ENCODE measurements around the gene SELENOF. TPM values are rescaled to one million over a fixed set of nuclear protein-coding genes. Genes with fewer than 3 reads are reported as not detected.

The SELENOF gene
- total and polyA plus RNA-seq, 10 of the 15 experiments (the other 5 are each of a cell fraction or from before 2014, with no cell fraction given) = 98.7 to 254 (median 172) TPM

- no peak for TF ChIP-seq JUND (IDR thresholded peaks at IDR 0.05; ENCODE audit: low read depth, low read length)
- no peak for TF ChIP-seq RUNX3 (IDR thresholded peaks at IDR 0.05; ENCODE audit: low read length)
- no peak; the same call in 1 of the 2 replicates for TF ChIP-seq POLR2A (IDR thresholded peaks at IDR 0.05; ENCODE audit: low read depth, low read length)
- TF ChIP-seq RAD21 (IDR thresholded peaks at IDR 0.05; ENCODE audit: insufficient read depth, low read depth, low read length) = no peak
- no peak for TF ChIP-seq SUZ12 (IDR thresholded peaks at IDR 0.05; ENCODE audit: unreplicated experiment)
- TF ChIP-seq CREM (IDR thresholded peaks at IDR 0.05; ENCODE audit: low read depth) = no peak
- no peak for TF ChIP-seq EP300 (IDR thresholded peaks at IDR 0.05; ENCODE audit: borderline replicate concordance in 1 of 2, control insufficient read depth in 1 of 2, low read depth in 2 of 2, low read length in 2 of 2)
- TF ChIP-seq JUNB (IDR thresholded peaks at IDR 0.05) = no peak
- peak; percentile 67 for TF ChIP-seq NKRF (conservative IDR thresholded peaks at IDR 0.05)
Measured at GRCh38 chr1:86914998-86915736, 1.2 kb upstream of the SELENOF start (continued).

- peak within 1 kb of the TSS; percentile 96 for H2AFZ ChIP-seq (ENCODE audit: control insufficient read depth, low read depth, low read length)
- in situ Hi-C loops (cut with MboI) = loop anchor here (10.0 to 25.0 kb wide), 3 partner anchors 140 to 1927 kb away; partner anchors contain the start of genes MCOLN2 and PKN2
- intact Hi-C loops (cut with micrococcal nuclease; ENCODE audit: unreplicated experiment) = loop anchor here (2.0 to 10.0 kb wide), 5 partner anchors 113 to 420 kb away; no protein-coding TSS in a partner anchor
- no peaks in the 10 kb centered on the region for H3K27me3 ChIP-seq (replicated peaks in 1 of 2; ENCODE audit: control insufficient read depth in 2 of 2, insufficient read depth in 2 of 2, low read length in 1 of 2)
- peak within 1 kb of the TSS; percentile 100 for H3K4me3 ChIP-seq
- POLR2A ChIA-PET = interaction anchor here (0.6 to 4.7 kb wide), 16 partner anchors 10 to 212 kb away, joined by 3 to 34 read pairs (median 4); no protein-coding TSS in a partner anchor
- peaks cover 0 to 7% of the 10 kb centered on the region in 2 experiments; a peak in 1 of 4 replicates for H3K36me3 ChIP-seq (ENCODE audit: control insufficient read depth in 2 of 2, insufficient read depth in 2 of 2, low read length in 1 of 2)
- DNase-seq (ENCODE audit: low read depth, low spot score) (no peak), FAIRE-seq (no peak), ATAC-seq (peak; percentile 72)
- 0% methylated on average over 12 of the region's 45 CpGs for WGBS (ENCODE audit: insufficient coverage, insufficient replicate concordance, low lambda C conversion rate, missing lambda C conversion rate)
- CTCF ChIA-PET = interaction anchor here (0.7 to 4.5 kb wide), 14 partner anchors 10 to 1747 kb away, joined by 3 to 35 read pairs (median 3); no protein-coding TSS in a partner anchor
- peak within 1 kb of the TSS; percentile 82 for H3K4me2 ChIP-seq (ENCODE audit: control insufficient read depth, insufficient read depth)
- SMC1A ChIA-PET (ENCODE audit: uncharacterized antibody, unreplicated experiment) = interaction anchor here (0.6 to 6.9 kb wide), 23 partner anchors 11 to 209 kb away, joined by 3 to 71 read pairs (median 7); no protein-coding TSS in a partner anchor
- no peaks in the 10 kb centered on the region for H3K4me1 ChIP-seq (ENCODE audit: control insufficient read depth, insufficient read depth, low read length)
- BruUV-seq (replicated peaks) = no TSS peak
- H3K27ac ChIP-seq (ENCODE audit: control insufficient read depth, insufficient read depth) = peak within 1 kb of the TSS; percentile 92
- peak within 1 kb of the TSS; percentile 91 for H3K9ac ChIP-seq (ENCODE audit: control insufficient read depth, insufficient read depth, low read length)
- peaks cover 94% of the 10 kb centered on the region for H3K79me2 ChIP-seq (ENCODE audit: control insufficient read depth, insufficient read depth, low read length)
- no peaks in the 10 kb centered on the region for H4K20me1 ChIP-seq (ENCODE audit: control insufficient read depth, insufficient read depth)
- RAD21 ChIA-PET (ENCODE audit: unreplicated experiment) = interaction anchor here (0.7 to 3.5 kb wide), 21 partner anchors 10 to 1236 kb away, joined by 3 to 45 read pairs (median 4); partner anchors contain the start of gene SH3GLB1
- H3K9me3 ChIP-seq (replicated peaks; ENCODE audit: control insufficient read depth, insufficient read depth, low read length) = no peaks in the 10 kb centered on the region; the same call in 1 of the 3 replicates
- no peak for TF ChIP-seq CUX1 (IDR thresholded peaks at IDR 0.05; ENCODE audit: insufficient replicate concordance, low read depth, low read length)
- no peak for TF ChIP-seq USF1 (IDR thresholded peaks at IDR 0.05; ENCODE audit: borderline replicate concordance, extremely low read length, insufficient read depth, low read depth, low read length)
- TF ChIP-seq BACH1 (IDR thresholded peaks at IDR 0.05; ENCODE audit: borderline replicate concordance) = peak; percentile 77; the same call in 1 of the 2 replicates
Measured at GRCh38 chr1:86914601-86914997, 673 bp upstream of the SELENOF start, which contains the start of gene HS2ST1. Gene HS2ST1, plus strand, starts transcription at chr1:86914635.
